ENCODE measurements around the gene SFXN2. TPM values are rescaled to one million over a fixed set of nuclear protein-coding genes. Genes with fewer than 3 reads are reported as not detected.
"Not testable (repeated sequence)": the region's sequence is repeated elsewhere in the genome, so short reads cannot be mapped to it uniquely, and the experiment has no call there.

Gene SFXN2
- 10 to 100 TPM; 30.5 to 32.9 TPM for total RNA-seq
- 13.6 TPM for polyA plus RNA-seq (2013, experiment 1 of 2)
- 13.7 TPM for polyA plus RNA-seq (2013, experiment 2 of 2)
- long read RNA-seq, experiment 1, partial matches to known transcripts, result 5 of 6 reads
- long read RNA-seq, experiment 1, other reads (novel, unspliced or antisense), result 1 of 6 reads
- long read RNA-seq, experiment 2, full-length matches to known transcripts, result 21 of 33 reads
- long read RNA-seq, experiment 2, partial matches to known transcripts, result 4 of 33 reads
- long read RNA-seq, experiment 2, other reads (novel, unspliced or antisense), result 8 of 33 reads
- long read RNA-seq, experiment 3, full-length matches to known transcripts, result 32 of 41 reads
- long read RNA-seq, experiment 3, partial matches to known transcripts, result 3 of 41 reads
- long read RNA-seq, experiment 3, other reads (novel, unspliced or antisense), result 6 of 41 reads
- long read RNA-seq, experiment 4, full-length matches to known transcripts, result 2 of 3 reads
- long read RNA-seq, experiment 4, partial matches to known transcripts, result 0 of 3 reads
- long read RNA-seq, experiment 4, other reads (novel, unspliced or antisense), result 1 of 3 reads

- TF ChIP-seq CTCF (conservative IDR thresholded peaks at IDR 0.05), result peak; percentile 25
- H3K27ac Mint-ChIP-seq, result peak within 1 kb of the TSS; percentile 96
- peaks cover 3% of the 10 kb centered on the region for H3K36me3 ChIP-seq (ENCODE audit: control insufficient read depth, insufficient read depth, low read length)
Observed at GRCh38 chr10:102714621-102715455, at the start of gene SFXN2. Gene SFXN2 (plus strand): TSS chr10:102714636. CDS start chr10:102726637, 12,001 bp downstream.

GRCh38 chr10:102665904-102666509, 48.4 kb upstream of the SFXN2 start:
- Mint-ChIP-seq H3K4me1 (peaks cover 8% of the 10 kb centered on the region), H3K27ac (no peak overlapping the region), H3K9me3 (no peaks in the 10 kb centered on the region), H3K27me3 (ENCODE audit: insufficient read depth) (no peaks in the 10 kb centered on the region), H3K4me3 (no peak overlapping the region), H3K36me3 (ENCODE audit: low read depth) (no peaks in the 10 kb centered on the region)
- 93 to 96% methylated on average over 7 to 9 of the region's 9 CpGs for WGBS, 2 experiments (ENCODE audit: insufficient coverage in 1 of 2, insufficient read length in 1 of 2)
- Histone ChIP-seq H3K4me3 (ENCODE audit: low read length) (no peak overlapping the region), H3K27ac (ENCODE audit: low read depth, low read length) (no peak overlapping the region), H3K4me1 (ENCODE audit: control insufficient read depth, insufficient read depth, low read length) (no peaks in the 10 kb centered on the region), H3K36me3 (ENCODE audit: control insufficient read depth, insufficient read depth, low read length) (no peaks in the 10 kb centered on the region), H3K9ac (ENCODE audit: extremely low read depth, low read length, poor library complexity, severe bottlenecking) (no peak overlapping the region), H3K27me3 (ENCODE audit: control insufficient read depth, insufficient read depth, low read length, poor library complexity, severe bottlenecking) (no peaks in the 10 kb centered on the region), H3K9me3 (ENCODE audit: control insufficient read depth, low read length) (no peaks in the 10 kb centered on the region)
- no peak for DNase-seq
- no peak for TF ChIP-seq CTCF (conservative IDR thresholded peaks at IDR 0.05)

More at GRCh38 chr10:102714621-102715455, at the start of gene SFXN2:
- H3K4me1 Mint-ChIP-seq, result peaks cover 44% of the 10 kb centered on the region
- no peaks in the 10 kb centered on the region for H3K9me3 ChIP-seq (ENCODE audit: control insufficient read depth, low read length)
- 4 to 7% methylated on average over 25 to 46 of the region's 46 CpGs for WGBS, 2 experiments (ENCODE audit: insufficient coverage in 1 of 2, insufficient read length in 1 of 2)
- H3K27me3 ChIP-seq (ENCODE audit: control insufficient read depth, insufficient read depth, low read length, poor library complexity, severe bottlenecking), result no peaks in the 10 kb centered on the region
- H3K9ac ChIP-seq (ENCODE audit: extremely low read depth, low read length, poor library complexity, severe bottlenecking), result peak within 1 kb of the TSS; percentile 88
- peaks cover 10% of the 10 kb centered on the region for H3K4me1 ChIP-seq (ENCODE audit: control insufficient read depth, insufficient read depth, low read length)
- no peaks in the 10 kb centered on the region for H3K9me3 Mint-ChIP-seq
- H3K4me3 ChIP-seq (ENCODE audit: low read length), result peak within 1 kb of the TSS; percentile 99
- H3K27ac ChIP-seq (ENCODE audit: low read depth, low read length), result peak within 1 kb of the TSS; percentile 90
- peak within 1 kb of the TSS; percentile 93 for H3K4me3 Mint-ChIP-seq
- no peaks in the 10 kb centered on the region for H3K27me3 Mint-ChIP-seq (ENCODE audit: insufficient read depth)
- H3K36me3 Mint-ChIP-seq (ENCODE audit: low read depth), result peaks cover 8% of the 10 kb centered on the region
- peak; percentile 88 for DNase-seq

- not testable (repeated sequence) for H3K4me1 Mint-ChIP-seq; H3K4me3 ChIP-seq (ENCODE audit: low read length); H3K9me3 Mint-ChIP-seq; H3K27me3 ChIP-seq (ENCODE audit: control insufficient read depth, insufficient read depth, low read length, poor library complexity, severe bottlenecking); H3K36me3 Mint-ChIP-seq (ENCODE audit: low read depth); H3K36me3 ChIP-seq (ENCODE audit: control insufficient read depth, insufficient read depth, low read length); H3K4me3 Mint-ChIP-seq; H3K27me3 Mint-ChIP-seq (ENCODE audit: insufficient read depth); DNase-seq; H3K9me3 ChIP-seq (ENCODE audit: control insufficient read depth, low read length); H3K4me1 ChIP-seq (ENCODE audit: control insufficient read depth, insufficient read depth, low read length); H3K9ac ChIP-seq (ENCODE audit: extremely low read depth, low read length, poor library complexity, severe bottlenecking)
- 100% methylated on average over 2 of the region's 4 CpGs; no CpG with 5 or more reads in 1 of the 2 experiments for WGBS, 2 experiments (ENCODE audit: insufficient coverage in 1 of 2, insufficient read length in 1 of 2)
- H3K27ac Mint-ChIP-seq, result peak overlapping the region; percentile 58
- peak overlapping the region; percentile 55 for H3K27ac ChIP-seq (ENCODE audit: low read depth, low read length)
Observed at GRCh38 chr10:102667411-102667810, 47.0 kb upstream of the SFXN2 start.

Data from endodermal cell (in vitro differentiated cells).